HepG2 (cell line): ENCODE measurements around the gene CPSF4. TPM values are rescaled to one million over a fixed set of nuclear protein-coding genes. Genes with fewer than 3 reads are reported as not detected.

ENCODE experiments used
- NFKB2 ChIP-seq: sonication (generic); formaldehyde crosslinking; IDR thresholded peaks from 2 replicates; pipeline ENCODE4 v1.4.0; 2020; ENCODE audit warnings: missing genetic modification reagents, borderline replicate concordance
- NRL ChIP-seq: sonication (generic); formaldehyde crosslinking; IDR thresholded peaks from 2 replicates; pipeline ENCODE4 v1.5.0; 2020; ENCODE audit warnings: missing genetic modification reagents, mild to moderate bottlenecking, moderate library complexity, borderline replicate concordance
- PHB2 ChIP-seq: fragments of 450-650 bp; IDR thresholded peaks from 2 replicates; pipeline ENCODE4 v1.6.1; 2018; ENCODE audit not compliant: partially characterized antibody
- PTBP1 ChIP-seq: fragments of 200-400 bp; formaldehyde crosslinking; IDR thresholded peaks from 2 replicates; pipeline ENCODE4 v1.6.1; 2018; ENCODE audit warnings: low read length, low read depth; ENCODE audit not compliant: poor library complexity, severe bottlenecking
- SNRNP70 ChIP-seq: fragments of 200-400 bp; formaldehyde crosslinking; IDR thresholded peaks from 2 replicates; pipeline ENCODE4 v1.6.1; 2017; ENCODE audit warnings: mild to moderate bottlenecking, low read depth, low read length, moderate library complexity
- TEAD2 ChIP-seq: sonication (generic); formaldehyde crosslinking; IDR thresholded peaks from 2 replicates; pipeline ENCODE4 v1.9.0; 2021; ENCODE audit warnings: missing genetic modification reagents
- TSC22D2 ChIP-seq: sonication (generic); formaldehyde crosslinking; IDR thresholded peaks from 2 replicates; pipeline ENCODE4 v1.5.1; 2020; ENCODE audit warnings: missing genetic modification reagents, mild to moderate bottlenecking, borderline replicate concordance
- ZMAT3 ChIP-seq: sonication (generic); formaldehyde crosslinking; conservative IDR thresholded peaks from 2 replicates; pipeline ENCODE4 v1.7.0; 2021; ENCODE audit warnings: missing genetic modification reagents
- ZNF335 ChIP-seq: sonication (generic); formaldehyde crosslinking; IDR thresholded peaks from 2 replicates; pipeline ENCODE4 v1.4.0; 2020; ENCODE audit warnings: missing genetic modification reagents
- polyA plus RNA-seq, 8 experiments: library from polyadenylated mRNA; depleted of rRNA in 3 of 8; stranded (reverse) in 7 of 8; unstranded in 1 of 8; fragments of >200 nt; fragmentation: Illumina TruSeq in 4 of 8; extraction: Trizol in 4 of 8; gene quantifications; 2 replicates each; pipeline versions ENCODE4 v1.2.1 to v1.2.3, GENCODE V29; 2011 to 2016; ENCODE audit warnings: low read depth in 4 of 8, missing spikeins in 1 of 8, mixed read lengths in 1 of 8; ENCODE audit not compliant: insufficient read depth in 1 of 8
- total RNA-seq, 5 experiments: library from RNA; depleted of rRNA; stranded (reverse); fragments of >200 nt; fragmentation: Illumina TruSeq; extraction: Trizol; gene quantifications; 2 replicates each; pipeline ENCODE4 v1.2.3, GENCODE V29; 2016; ENCODE audit warnings: low read depth in 1 of 5
- TF ChIP-seq, protein P1 (sequence below): sonication (generic); formaldehyde crosslinking; IDR thresholded peaks from 2 replicates; pipeline ENCODE4 v1.4.0; 2020; ENCODE audit warnings: missing genetic modification reagents, borderline replicate concordance
- TF ChIP-seq, protein P2 (sequence below): sonication (generic); formaldehyde crosslinking; IDR thresholded peaks from 2 replicates; pipeline ENCODE4 v1.4.0; 2020; ENCODE audit warnings: missing genetic modification reagents
- TF ChIP-seq, protein P3 (sequence below), 2 experiments: sonication (generic) in 1 of 2; formaldehyde crosslinking in 1 of 2; IDR thresholded peaks; 2 replicates each; pipeline versions ENCODE4 v1.5.1 to v1.6.1; 2011 to 2020; ENCODE audit warnings: borderline replicate concordance in 1 of 2, low read depth in 1 of 2, low read length in 1 of 2, mild to moderate bottlenecking in 1 of 2, missing genetic modification reagents in 1 of 2, moderate library complexity in 1 of 2
- TF ChIP-seq, protein P4 (sequence below): sonication (generic); formaldehyde crosslinking; IDR thresholded peaks from 2 replicates; pipeline ENCODE4 v1.4.0; 2020; ENCODE audit warnings: low read depth, mild to moderate bottlenecking, missing genetic modification reagents
- TF ChIP-seq, protein P5 (sequence below): sonication (generic); formaldehyde crosslinking; IDR thresholded peaks from 2 replicates; pipeline ENCODE4 v1.8.0; 2022; ENCODE audit warnings: mild to moderate bottlenecking, missing genetic modification reagents, moderate library complexity

The CPSF4 gene
- total and polyA plus RNA-seq, 2 of the 13 experiments (the other 11 are each of a cell fraction or from before 2014, with no cell fraction given), result 34.1 to 49.6 TPM

DNA sequence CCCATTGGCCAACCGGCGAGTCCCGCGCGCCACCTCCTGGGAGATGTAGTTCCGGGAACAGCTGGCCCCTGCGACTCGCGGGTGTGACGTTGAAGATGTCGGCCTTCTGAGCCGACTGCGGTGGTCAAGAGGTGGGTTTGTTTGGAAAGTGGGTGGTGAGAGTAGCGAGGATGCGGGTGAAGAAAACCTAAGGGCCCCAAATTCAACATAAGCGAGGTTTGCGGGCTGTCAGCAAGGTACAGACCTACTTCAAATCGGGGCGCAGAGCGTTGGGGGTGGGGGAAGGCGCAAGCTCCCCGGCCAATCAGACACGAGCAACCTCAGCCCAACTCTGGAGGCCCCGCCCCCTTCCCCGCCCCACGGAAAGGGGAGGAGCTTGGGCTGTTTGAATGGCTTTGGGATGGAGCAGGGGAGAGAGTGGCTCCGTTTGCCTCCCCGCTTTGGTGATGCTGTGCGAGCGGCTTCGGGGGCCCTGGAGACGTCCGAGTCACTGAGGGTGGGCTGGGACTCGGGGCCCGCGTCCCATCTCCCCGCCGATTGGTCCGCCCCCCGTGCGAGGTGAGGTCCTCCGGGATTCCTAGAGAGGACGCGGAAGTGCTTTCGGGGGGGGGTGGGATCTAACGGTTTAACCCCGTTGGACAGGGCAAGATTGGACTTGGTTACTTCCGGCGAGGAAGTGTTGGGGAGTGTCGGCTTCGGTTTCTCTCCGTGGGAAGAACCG, 66.0 kb downstream of the CPSF4 start, which contains the start of gene ZKSCAN5 (continued):
- TF ChIP-seq, protein P1, sequence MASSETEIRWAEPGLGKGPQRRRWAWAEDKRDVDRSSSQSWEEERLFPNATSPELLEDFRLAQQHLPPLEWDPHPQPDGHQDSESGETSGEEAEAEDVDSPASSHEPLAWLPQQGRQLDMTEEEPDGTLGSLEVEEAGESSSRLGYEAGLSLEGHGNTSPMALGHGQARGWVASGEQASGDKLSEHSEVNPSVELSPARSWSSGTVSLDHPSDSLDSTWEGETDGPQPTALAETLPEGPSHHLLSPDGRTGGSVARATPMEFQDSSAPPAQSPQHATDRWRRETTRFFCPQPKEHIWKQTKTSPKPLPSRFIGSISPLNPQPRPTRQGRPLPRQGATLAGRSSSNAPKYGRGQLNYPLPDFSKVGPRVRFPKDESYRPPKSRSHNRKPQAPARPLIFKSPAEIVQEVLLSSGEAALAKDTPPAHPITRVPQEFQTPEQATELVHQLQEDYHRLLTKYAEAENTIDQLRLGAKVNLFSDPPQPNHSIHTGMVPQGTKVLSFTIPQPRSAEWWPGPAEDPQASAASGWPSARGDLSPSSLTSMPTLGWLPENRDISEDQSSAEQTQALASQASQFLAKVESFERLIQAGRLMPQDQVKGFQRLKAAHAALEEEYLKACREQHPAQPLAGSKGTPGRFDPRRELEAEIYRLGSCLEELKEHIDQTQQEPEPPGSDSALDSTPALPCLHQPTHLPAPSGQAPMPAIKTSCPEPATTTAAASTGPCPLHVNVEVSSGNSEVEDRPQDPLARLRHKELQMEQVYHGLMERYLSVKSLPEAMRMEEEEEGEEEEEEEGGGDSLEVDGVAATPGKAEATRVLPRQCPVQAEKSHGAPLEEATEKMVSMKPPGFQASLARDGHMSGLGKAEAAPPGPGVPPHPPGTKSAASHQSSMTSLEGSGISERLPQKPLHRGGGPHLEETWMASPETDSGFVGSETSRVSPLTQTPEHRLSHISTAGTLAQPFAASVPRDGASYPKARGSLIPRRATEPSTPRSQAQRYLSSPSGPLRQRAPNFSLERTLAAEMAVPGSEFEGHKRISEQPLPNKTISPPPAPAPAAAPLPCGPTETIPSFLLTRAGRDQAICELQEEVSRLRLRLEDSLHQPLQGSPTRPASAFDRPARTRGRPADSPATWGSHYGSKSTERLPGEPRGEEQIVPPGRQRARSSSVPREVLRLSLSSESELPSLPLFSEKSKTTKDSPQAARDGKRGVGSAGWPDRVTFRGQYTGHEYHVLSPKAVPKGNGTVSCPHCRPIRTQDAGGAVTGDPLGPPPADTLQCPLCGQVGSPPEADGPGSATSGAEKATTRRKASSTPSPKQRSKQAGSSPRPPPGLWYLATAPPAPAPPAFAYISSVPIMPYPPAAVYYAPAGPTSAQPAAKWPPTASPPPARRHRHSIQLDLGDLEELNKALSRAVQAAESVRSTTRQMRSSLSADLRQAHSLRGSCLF, result no peak
- TF ChIP-seq NFKB2 (CRISPR knock-in tag) (peak; percentile 31; the same call in 1 of the 2 replicates), SNRNP70 (no peak), TSC22D2 (CRISPR knock-in tag) (no peak), PTBP1 (no peak), TEAD2 (CRISPR knock-in tag) (no peak), PHB2 (no peak), ZMAT3 (no peak), ZNF335 (CRISPR knock-in tag) (0 out of 2 replicates have a peak, but pooled peaks have one; percentile 30), NRL (CRISPR knock-in tag) (peak; percentile 78; the same call in 1 of the 2 replicates)
- TF ChIP-seq, protein P2, sequence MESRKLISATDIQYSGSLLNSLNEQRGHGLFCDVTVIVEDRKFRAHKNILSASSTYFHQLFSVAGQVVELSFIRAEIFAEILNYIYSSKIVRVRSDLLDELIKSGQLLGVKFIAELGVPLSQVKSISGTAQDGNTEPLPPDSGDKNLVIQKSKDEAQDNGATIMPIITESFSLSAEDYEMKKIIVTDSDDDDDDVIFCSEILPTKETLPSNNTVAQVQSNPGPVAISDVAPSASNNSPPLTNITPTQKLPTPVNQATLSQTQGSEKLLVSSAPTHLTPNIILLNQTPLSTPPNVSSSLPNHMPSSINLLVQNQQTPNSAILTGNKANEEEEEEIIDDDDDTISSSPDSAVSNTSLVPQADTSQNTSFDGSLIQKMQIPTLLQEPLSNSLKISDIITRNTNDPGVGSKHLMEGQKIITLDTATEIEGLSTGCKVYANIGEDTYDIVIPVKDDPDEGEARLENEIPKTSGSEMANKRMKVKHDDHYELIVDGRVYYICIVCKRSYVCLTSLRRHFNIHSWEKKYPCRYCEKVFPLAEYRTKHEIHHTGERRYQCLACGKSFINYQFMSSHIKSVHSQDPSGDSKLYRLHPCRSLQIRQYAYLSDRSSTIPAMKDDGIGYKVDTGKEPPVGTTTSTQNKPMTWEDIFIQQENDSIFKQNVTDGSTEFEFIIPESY (CRISPR knock-in tag), result no peak
- TF ChIP-seq, protein P3, sequence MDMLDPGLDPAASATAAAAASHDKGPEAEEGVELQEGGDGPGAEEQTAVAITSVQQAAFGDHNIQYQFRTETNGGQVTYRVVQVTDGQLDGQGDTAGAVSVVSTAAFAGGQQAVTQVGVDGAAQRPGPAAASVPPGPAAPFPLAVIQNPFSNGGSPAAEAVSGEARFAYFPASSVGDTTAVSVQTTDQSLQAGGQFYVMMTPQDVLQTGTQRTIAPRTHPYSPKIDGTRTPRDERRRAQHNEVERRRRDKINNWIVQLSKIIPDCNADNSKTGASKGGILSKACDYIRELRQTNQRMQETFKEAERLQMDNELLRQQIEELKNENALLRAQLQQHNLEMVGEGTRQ (IDR thresholded peaks at IDR 0.05; ENCODE audit: low read depth, low read length), result no peak
- TF ChIP-seq, protein P3 (CRISPR knock-in tag; IDR thresholded peaks at IDR 0.05; ENCODE audit: borderline replicate concordance), result no peak
- TF ChIP-seq, protein P4, sequence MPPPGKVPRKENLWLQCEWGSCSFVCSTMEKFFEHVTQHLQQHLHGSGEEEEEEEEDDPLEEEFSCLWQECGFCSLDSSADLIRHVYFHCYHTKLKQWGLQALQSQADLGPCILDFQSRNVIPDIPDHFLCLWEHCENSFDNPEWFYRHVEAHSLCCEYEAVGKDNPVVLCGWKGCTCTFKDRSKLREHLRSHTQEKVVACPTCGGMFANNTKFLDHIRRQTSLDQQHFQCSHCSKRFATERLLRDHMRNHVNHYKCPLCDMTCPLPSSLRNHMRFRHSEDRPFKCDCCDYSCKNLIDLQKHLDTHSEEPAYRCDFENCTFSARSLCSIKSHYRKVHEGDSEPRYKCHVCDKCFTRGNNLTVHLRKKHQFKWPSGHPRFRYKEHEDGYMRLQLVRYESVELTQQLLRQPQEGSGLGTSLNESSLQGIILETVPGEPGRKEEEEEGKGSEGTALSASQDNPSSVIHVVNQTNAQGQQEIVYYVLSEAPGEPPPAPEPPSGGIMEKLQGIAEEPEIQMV (CRISPR knock-in tag), result no peak
- TF ChIP-seq, protein P5, sequence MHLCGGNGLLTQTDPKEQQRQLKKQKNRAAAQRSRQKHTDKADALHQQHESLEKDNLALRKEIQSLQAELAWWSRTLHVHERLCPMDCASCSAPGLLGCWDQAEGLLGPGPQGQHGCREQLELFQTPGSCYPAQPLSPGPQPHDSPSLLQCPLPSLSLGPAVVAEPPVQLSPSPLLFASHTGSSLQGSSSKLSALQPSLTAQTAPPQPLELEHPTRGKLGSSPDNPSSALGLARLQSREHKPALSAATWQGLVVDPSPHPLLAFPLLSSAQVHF (CRISPR knock-in tag), result no peak
